ENCODE data around the gene SPA17. TPM values are rescaled to one million over a fixed set of nuclear protein-coding genes. Genes with fewer than 3 reads are reported as not detected.

The SPA17 gene
- total and polyA plus RNA-seq, 9 of the 15 experiments (the other 6 are each of a cell fraction or from before 2014, with no cell fraction given), result 6.0 to 19.5 (median 12.6) TPM

DNA sequence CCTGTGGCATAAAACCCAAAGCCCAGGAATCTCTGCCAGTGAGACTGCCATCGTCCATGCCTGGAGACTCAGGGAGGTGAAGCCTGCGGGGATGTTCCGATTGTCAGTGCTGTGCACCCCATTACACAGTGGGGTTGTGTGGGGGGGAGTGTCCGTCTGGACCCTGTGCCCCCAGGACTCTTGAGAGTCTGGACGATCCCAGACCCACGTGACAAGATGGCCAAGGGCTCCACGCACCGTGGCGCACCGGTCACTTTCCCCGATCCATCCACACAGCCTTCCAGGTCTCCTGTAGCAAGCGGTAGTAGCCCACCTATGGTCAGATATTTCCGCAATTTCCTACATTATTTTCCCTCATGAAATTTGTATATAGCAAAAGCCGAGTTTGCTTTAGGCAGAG, 45.1 kb downstream of the SPA17 start:
- Histone ChIP-seq H4K20me1 (replicated peaks; ENCODE audit: control insufficient read depth, insufficient read depth, low read length) (no peaks in the 10 kb centered on the region), H3K27me3 (ENCODE audit: control insufficient read depth in 2 of 2, insufficient read depth in 2 of 2, low read length in 2 of 2) (peaks cover 58 to 70% of the 10 kb centered on the region in 2 experiments), H3K27ac (ENCODE audit: extremely low read depth, low read depth, low read length) (no peak overlapping the region), H3K36me3 (ENCODE audit: control insufficient read depth, insufficient read depth, low read length) (no peaks in the 10 kb centered on the region), H3K4me2 (ENCODE audit: insufficient read depth, low read length) (no peak overlapping the region), H3K4me3 (no peak overlapping the region), H2AFZ (ENCODE audit: low read depth, low read length) (no peak overlapping the region), H3K4me1 (replicated peaks in 1 of 2; ENCODE audit: control insufficient read depth in 2 of 2, insufficient read depth in 2 of 2, low read length in 2 of 2) (peaks cover 0 to 7% of the 10 kb centered on the region in 2 experiments; a peak in 1 of 5 replicates), H3K9me3 (replicated peaks; ENCODE audit: control insufficient read depth, insufficient read depth, low read depth, low read length) (no peaks in the 10 kb centered on the region), H3K79me2 (ENCODE audit: control insufficient read depth, insufficient read depth, low read length) (no peaks in the 10 kb centered on the region), H3K9me1 (ENCODE audit: control insufficient read depth, insufficient read depth, low read length) (no peaks in the 10 kb centered on the region), H3K9ac (ENCODE audit: insufficient read depth in 1 of 2, low read depth in 2 of 2, low read length in 2 of 2) (no peak overlapping the region)
- 8% methylated on average over 14 of the region's 14 CpGs for WGBS (ENCODE audit: insufficient coverage, low coverage, missing lambda C conversion rate)
- ATAC-seq (no peak), DNase-seq (ENCODE audit: extremely low read depth in 1 of 4, low spot score in 3 of 4) (no peak), FAIRE-seq (no peak)
- no TSS peak for BruUV-seq (replicated peaks)
- intact Hi-C loops (cut with micrococcal nuclease), result no loop called here
- ChIA-PET CTCF (ENCODE audit: low intra/inter-chr PET ratio) (no interaction called here), POLR2A (no interaction called here)
- no peak for TF ChIP-seq ZNF644 (tag; IDR thresholded peaks at IDR 0.05; ENCODE audit: low read depth)
- TF ChIP-seq, protein P1, sequence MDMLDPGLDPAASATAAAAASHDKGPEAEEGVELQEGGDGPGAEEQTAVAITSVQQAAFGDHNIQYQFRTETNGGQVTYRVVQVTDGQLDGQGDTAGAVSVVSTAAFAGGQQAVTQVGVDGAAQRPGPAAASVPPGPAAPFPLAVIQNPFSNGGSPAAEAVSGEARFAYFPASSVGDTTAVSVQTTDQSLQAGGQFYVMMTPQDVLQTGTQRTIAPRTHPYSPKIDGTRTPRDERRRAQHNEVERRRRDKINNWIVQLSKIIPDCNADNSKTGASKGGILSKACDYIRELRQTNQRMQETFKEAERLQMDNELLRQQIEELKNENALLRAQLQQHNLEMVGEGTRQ (CRISPR knock-in tag; IDR thresholded peaks at IDR 0.05), result peak; percentile 8; the same call in 1 of the 2 replicates
- in situ Hi-C loops (cut with MboI), result no loop called here

DNA sequence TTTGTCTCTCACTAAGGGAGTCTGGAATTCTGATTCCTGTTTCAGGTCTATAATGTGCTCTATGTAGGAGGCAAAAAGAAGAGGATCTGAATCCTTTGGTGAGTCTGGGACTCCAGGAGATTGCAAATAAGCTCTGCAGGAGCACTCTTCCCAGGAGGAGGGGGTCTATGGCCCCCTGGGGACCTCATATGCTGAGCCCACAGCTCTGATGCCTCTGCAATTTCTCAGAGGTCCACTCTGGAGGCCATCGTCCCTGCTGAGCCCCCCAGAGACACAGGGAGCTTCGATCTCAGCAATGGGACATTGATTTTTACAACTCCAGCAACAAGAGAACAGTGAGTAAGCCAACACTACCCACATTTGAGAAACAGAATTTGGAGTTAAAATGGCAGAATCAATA, 45.8 kb downstream of the SPA17 start:
- Histone ChIP-seq H3K4me1 (replicated peaks in 1 of 2; ENCODE audit: control insufficient read depth in 2 of 2, insufficient read depth in 2 of 2, low read length in 2 of 2) (peaks cover 0 to 7% of the 10 kb centered on the region in 2 experiments; a peak in 1 of 5 replicates), H3K9me1 (ENCODE audit: control insufficient read depth, insufficient read depth, low read length) (no peaks in the 10 kb centered on the region), H3K79me2 (ENCODE audit: control insufficient read depth, insufficient read depth, low read length) (no peaks in the 10 kb centered on the region), H3K27ac (ENCODE audit: extremely low read depth, low read depth, low read length) (no peak overlapping the region), H2AFZ (ENCODE audit: low read depth, low read length) (no peak overlapping the region), H4K20me1 (replicated peaks; ENCODE audit: control insufficient read depth, insufficient read depth, low read length) (0 out of 2 replicates have a peak, but pooled peaks cover 2% of the 10 kb centered on the region), H3K4me3 (no peak overlapping the region), H3K36me3 (ENCODE audit: control insufficient read depth, insufficient read depth, low read length) (no peaks in the 10 kb centered on the region), H3K9ac (ENCODE audit: insufficient read depth in 1 of 2, low read depth in 2 of 2, low read length in 2 of 2) (no peak overlapping the region), H3K4me2 (ENCODE audit: insufficient read depth, low read length) (no peak overlapping the region), H3K9me3 (replicated peaks; ENCODE audit: control insufficient read depth, insufficient read depth, low read depth, low read length) (no peaks in the 10 kb centered on the region), H3K27me3 (ENCODE audit: control insufficient read depth in 2 of 2, insufficient read depth in 2 of 2, low read length in 2 of 2) (peaks cover 60 to 71% of the 10 kb centered on the region in 2 experiments)
- ChIA-PET CTCF (ENCODE audit: low intra/inter-chr PET ratio) (no interaction called here), POLR2A (interaction anchor here (0.6 kb wide), 2 partner anchors 20 to 34 kb away, joined by 3 read pairs; partner anchors contain the start of gene NRGN)
- intact Hi-C loops (cut with micrococcal nuclease) (no loop called here), in situ Hi-C loops (cut with MboI) (no loop called here)
- FAIRE-seq (no peak), DNase-seq (ENCODE audit: extremely low read depth in 1 of 4, low spot score in 3 of 4) (no peak), ATAC-seq (no peak)
- TF ChIP-seq, protein P2, sequence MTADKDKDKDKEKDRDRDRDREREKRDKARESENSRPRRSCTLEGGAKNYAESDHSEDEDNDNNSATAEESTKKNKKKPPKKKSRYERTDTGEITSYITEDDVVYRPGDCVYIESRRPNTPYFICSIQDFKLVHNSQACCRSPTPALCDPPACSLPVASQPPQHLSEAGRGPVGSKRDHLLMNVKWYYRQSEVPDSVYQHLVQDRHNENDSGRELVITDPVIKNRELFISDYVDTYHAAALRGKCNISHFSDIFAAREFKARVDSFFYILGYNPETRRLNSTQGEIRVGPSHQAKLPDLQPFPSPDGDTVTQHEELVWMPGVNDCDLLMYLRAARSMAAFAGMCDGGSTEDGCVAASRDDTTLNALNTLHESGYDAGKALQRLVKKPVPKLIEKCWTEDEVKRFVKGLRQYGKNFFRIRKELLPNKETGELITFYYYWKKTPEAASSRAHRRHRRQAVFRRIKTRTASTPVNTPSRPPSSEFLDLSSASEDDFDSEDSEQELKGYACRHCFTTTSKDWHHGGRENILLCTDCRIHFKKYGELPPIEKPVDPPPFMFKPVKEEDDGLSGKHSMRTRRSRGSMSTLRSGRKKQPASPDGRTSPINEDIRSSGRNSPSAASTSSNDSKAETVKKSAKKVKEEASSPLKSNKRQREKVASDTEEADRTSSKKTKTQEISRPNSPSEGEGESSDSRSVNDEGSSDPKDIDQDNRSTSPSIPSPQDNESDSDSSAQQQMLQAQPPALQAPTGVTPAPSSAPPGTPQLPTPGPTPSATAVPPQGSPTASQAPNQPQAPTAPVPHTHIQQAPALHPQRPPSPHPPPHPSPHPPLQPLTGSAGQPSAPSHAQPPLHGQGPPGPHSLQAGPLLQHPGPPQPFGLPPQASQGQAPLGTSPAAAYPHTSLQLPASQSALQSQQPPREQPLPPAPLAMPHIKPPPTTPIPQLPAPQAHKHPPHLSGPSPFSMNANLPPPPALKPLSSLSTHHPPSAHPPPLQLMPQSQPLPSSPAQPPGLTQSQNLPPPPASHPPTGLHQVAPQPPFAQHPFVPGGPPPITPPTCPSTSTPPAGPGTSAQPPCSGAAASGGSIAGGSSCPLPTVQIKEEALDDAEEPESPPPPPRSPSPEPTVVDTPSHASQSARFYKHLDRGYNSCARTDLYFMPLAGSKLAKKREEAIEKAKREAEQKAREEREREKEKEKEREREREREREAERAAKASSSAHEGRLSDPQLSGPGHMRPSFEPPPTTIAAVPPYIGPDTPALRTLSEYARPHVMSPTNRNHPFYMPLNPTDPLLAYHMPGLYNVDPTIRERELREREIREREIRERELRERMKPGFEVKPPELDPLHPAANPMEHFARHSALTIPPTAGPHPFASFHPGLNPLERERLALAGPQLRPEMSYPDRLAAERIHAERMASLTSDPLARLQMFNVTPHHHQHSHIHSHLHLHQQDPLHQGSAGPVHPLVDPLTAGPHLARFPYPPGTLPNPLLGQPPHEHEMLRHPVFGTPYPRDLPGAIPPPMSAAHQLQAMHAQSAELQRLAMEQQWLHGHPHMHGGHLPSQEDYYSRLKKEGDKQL (CRISPR knock-in tag; IDR thresholded peaks at IDR 0.05; ENCODE audit: borderline replicate concordance), result no peak
- TF ChIP-seq, protein P3, sequence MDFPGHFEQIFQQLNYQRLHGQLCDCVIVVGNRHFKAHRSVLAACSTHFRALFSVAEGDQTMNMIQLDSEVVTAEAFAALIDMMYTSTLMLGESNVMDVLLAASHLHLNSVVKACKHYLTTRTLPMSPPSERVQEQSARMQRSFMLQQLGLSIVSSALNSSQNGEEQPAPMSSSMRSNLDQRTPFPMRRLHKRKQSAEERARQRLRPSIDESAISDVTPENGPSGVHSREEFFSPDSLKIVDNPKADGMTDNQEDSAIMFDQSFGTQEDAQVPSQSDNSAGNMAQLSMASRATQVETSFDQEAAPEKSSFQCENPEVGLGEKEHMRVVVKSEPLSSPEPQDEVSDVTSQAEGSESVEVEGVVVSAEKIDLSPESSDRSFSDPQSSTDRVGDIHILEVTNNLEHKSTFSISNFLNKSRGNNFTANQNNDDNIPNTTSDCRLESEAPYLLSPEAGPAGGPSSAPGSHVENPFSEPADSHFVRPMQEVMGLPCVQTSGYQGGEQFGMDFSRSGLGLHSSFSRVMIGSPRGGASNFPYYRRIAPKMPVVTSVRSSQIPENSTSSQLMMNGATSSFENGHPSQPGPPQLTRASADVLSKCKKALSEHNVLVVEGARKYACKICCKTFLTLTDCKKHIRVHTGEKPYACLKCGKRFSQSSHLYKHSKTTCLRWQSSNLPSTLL (IDR thresholded peaks at IDR 0.05), result no peak
- 4% methylated on average over 2 of the region's 2 CpGs for WGBS (ENCODE audit: insufficient coverage, low coverage, missing lambda C conversion rate)
- no TSS peak for BruUV-seq (replicated peaks)

Measured in K562 (cell line).